Hematopoietic multipotent progenitor cell treated with erythropoietin and hydrocortisone succinate and interleukin-3 and kit ligand, for 15 days (in vitro differentiated cells): ENCODE data around the gene PRDM1.
A peak's percentile ranks its signal among the peaks of the same experiment; 100 is the strongest.

Experiments
- DNase-seq: peaks from one replicate; pipeline ENCODE4 v3.0.0-alpha.2; 2015; ENCODE audit warnings: low spot score

The PRDM1 gene

GRCh38 chr6:106085984-106086813 is at the start of gene PRDM1:
TSS of gene PRDM1 (plus strand) at chr6:106086336. CDS start at chr6:106086554, 218 bp downstream.
- DNase-seq, result peak; percentile 29

DNA sequence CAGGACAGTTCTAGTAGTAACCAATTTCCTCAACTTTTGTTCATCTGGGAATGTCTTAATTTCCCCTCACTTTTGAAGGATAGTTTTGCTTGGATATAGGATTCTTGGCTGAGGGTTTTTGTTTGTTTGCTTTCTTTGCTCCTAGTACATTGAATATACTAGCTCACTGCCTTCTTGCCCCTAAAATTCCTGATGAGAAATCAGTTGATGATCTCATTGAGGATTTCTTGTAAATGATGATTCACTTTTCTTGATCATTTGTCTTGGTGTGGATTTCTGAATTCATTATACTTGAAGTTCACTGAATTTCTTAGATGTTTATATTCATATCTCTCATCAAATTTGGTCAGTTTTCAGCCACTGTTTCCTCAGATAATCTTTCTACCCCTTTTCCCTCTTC is 49.1 kb upstream of the PRDM1 start:
- no peak for DNase-seq

GRCh38 chr6:106039897-106040592 is 46.1 kb upstream of the PRDM1 start:
- DNase-seq, result no peak

- no peak for DNase-seq
Measured at GRCh38 chr6:106044151-106044550, 42.0 kb upstream of the PRDM1 start.

DNA sequence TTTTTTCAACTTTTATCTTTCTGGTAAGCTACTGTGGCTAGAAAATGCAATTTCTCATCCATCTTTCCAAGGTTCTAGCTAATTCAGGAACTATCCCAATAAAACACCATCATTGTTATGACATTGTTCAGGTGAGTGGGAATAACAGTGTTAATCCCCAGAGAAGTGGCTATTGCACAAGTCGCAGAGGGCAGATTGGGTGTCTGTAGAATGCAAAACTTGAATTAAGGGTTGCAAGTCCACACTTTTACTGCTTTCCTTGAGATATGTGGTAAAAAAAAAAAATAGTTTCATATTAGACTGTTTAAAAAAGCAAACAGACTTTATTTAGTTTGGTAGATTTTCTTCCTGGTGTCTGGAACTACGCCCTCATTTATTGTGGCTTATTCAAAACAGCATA is 41.1 kb upstream of the PRDM1 start:
- no peak for DNase-seq

DNA sequence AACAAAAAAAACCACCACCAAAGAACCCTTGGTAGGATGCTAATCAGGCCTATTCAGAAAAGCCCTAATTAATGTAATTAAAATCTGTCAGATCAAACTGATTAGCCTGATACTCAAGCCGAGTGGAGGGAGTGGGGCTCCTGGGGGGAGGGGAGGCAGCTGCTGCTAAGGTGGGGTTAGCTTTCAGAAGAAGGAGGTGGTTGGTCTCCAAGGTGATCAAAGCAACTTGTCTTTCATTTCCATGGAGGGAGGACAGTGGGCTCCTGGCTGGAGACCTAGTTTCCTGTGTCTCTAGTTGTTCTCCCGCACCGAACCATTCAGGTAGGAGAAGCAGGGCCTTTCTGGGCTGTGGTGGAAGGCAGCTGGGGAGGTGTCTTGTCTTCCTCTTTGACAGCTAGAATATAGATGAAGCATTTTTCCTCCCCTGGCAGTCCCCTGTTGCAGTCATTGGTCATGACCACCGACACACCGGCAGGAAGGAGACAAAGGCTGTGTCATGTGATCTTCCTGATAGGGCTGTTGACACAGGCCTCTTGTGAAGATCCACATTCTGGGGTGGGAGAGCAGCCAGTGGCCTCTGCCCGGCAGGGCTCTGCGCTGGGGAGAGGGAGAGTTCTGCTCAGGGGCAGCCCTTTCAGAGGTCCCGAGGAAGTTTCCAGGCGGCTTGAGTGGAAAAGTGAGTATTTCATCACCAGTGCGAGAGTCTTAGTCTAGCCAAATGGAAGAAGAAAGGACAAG is 39.9 kb upstream of the PRDM1 start:
- DNase-seq, result no peak

- DNase-seq, result no peak
Measured at GRCh38 chr6:106046854-106047200, 39.3 kb upstream of the PRDM1 start.

DNA sequence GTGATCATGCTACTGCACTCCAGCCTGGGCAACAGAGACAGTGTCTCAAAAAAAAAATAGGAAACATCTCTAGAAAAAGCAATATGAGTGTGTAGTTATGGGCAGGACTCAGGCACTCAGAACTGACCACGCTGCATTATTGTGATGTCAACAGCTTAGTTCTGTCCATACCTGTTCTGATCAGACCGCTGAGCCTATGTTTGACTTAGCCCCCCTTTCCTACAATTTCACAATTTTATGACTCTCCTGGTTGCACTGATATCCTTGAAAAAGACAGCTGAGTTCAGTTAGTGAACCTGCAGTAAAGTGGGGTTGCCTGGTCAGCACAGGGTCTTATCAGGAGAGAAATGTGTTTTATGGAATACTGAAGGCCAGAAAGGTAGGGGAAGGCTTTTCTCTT is 37.8 kb upstream of the PRDM1 start:
- DNase-seq, result no peak

DNA sequence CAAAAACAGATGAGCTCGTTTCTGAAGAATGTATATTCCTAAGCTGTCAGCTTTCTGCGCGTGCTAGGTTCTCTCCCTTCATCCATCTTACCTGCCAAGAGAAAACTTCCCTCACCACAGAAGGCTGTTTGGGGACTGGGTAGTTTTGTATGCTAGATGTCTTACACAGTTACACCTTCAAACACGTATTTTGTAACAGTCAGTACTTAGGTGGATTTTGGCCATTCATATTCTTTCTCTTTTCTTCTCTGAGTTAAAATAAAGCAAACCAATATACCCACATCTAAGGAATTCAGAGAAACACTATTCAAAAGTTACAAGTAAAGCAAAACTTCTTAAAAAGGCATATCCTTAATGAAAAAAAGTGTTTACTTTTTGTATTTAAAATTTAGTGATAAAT is 35.6 kb upstream of the PRDM1 start:
- DNase-seq, result no peak

DNA sequence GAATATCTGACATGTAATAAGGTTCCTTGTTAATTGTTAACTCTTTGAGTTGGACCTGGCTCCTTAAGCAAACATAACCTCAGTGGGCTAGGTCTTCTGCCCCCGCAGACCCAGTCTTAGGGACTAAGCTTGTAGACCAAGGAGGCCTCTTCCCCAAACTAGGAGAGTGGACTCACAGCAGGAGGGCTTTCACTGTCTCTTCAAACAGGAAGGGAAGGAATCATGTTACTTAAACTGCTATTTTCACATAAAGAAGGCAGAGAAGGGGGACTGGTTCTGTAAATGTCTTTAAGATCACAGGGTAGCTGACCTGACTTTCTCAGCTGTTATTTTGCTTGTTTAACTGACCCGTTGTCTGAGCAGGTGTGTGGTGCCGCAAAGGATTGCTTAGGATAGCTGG is 34.9 kb upstream of the PRDM1 start:
- no peak for DNase-seq

DNA sequence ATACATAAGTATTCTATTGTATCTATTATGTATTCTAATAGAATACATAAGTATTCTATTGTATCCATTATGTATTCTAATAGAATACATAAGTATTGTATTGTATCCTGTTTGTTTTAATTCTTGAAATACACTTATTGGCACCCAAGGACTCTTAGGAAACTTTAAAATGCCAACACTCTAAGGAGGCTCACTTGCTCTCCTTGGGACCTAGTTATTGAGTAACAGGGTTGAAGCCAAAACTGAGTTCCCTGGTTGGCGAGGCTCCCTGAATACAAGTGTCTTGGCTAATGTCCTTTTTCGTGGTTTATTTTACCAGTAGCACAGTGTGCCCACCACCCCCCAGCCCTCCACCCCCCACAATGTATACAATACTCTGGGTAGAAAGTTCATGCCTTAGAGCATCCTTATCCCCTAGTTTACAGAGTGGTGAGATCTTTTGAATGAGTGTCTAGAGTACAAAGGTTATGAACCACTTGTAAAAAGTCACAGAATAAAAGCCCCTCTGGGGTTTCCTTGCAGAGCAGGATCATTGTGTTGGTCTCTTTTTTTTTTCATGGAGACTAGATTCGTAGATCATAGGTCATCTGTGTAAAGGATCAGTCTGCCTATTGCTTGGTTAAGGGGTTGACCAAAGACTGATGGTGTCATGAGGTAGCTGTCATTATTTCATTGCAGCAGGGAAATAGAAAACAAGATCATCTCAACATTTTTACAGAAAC is 32.5 kb upstream of the PRDM1 start:
- DNase-seq, result no peak

GRCh38 chr6:106055489-106055888 is 30.6 kb upstream of the PRDM1 start:
- no peak for DNase-seq

GRCh38 chr6:106056060-106056745 is 29.9 kb upstream of the PRDM1 start:
- DNase-seq, result no peak

DNA sequence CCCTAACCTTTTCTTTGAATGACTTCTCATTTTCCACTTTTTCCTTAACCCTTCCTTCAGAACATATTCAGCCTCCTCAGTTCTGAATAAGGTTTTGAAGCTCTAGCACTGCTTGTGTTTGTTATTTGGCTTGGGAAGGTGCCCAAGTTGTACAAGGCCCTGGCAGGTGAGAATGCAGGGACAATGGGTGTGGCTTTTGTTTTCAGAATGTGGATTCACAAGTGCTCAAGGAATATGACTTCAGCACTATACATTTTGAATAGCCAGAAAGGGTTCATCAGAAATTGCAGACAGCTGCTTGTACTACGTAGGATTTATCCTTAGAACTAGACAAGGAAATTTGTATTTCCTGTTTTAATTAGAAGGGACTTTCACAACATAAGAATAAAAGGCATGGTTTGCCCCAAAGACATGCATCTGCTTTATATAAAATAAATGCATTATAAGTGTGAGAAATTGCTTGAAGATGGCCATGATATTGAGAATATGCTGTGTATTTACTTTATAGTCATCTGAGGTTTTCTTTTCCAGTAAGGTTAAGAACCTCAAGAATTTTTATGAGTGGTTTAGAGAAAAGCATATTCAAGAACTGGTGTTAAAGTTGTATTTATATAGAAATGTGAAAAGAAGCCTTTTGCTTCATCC is 29.3 kb upstream of the PRDM1 start:
- no peak for DNase-seq

DNA sequence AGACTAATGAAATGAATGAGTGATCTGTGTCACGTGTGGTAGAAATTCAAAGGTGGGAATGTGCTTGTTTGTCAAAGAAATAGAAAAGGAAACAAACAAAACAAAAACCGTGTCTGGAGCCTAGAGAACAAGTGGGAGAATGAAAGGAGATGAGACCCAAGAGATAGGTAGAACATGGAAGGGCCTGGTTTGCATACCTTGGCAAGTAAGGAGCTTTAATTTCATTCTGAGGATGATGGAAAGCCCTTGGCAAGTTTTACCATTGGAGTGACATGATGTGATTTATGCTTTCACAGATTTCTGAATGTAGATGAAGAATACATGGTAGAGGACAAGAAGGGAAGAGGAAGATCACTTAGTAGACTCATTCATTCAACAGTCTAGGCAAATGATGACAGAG is 26.8 kb upstream of the PRDM1 start:
- no peak for DNase-seq

GRCh38 chr6:106060167-106060566 is 26.0 kb upstream of the PRDM1 start:
- DNase-seq, result no peak

- no peak for DNase-seq
Measured at GRCh38 chr6:106063448-106063850, 22.7 kb upstream of the PRDM1 start.

- DNase-seq, result no peak
Measured at GRCh38 chr6:106064142-106064541, 22.0 kb upstream of the PRDM1 start.

DNA sequence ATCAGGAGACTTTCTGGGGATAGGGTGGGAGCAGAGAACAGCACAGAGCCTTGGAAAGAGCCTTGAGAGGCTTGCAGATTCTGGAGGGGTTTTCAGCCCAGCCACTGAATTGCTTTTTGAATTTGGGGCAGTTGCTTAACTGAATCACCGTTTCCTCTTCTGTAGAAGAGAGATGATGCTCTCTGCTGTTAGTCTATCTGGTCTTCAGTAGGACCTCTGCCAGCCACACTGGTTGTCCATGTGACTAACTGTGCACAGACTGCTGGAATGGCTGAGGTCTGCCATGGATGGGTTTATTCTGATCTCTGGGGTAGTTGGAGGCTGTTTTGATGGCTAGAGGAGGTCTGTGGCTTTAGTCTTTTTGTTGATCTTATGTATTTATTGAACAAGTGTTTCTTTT is 21.4 kb upstream of the PRDM1 start:
- DNase-seq, result no peak

GRCh38 chr6:106066989-106067388 is 19.1 kb upstream of the PRDM1 start:
- no peak for DNase-seq

GRCh38 chr6:106069478-106069877 is 16.7 kb upstream of the PRDM1 start:
- no peak for DNase-seq
